ENCODE measurements around the gene NOX3. TPM values are rescaled to one million over a fixed set of nuclear protein-coding genes. Genes with fewer than 3 reads are reported as not detected.

NOX3 gene
- total RNA-seq, 4 donors from 2014 or later, result not detected

DNA sequence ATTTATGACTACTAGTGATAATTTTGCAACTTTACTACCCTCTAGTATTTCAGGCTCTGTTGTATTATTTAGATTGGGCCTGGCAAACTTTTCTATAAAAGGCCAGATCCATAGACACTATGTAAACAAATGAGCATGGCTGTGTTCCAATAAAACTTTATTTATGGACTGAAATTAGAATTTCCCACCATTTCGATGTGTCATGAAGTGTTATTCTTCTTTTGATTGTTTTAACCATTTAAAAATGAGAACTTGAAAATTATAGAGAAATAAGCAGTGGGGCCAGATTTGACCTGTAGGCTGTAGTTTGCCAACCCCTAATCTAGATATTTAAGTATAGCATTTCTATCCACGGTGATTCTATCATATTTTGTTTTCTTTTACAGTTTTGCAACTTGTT is 79.8 kb downstream of the NOX3 start:
- no peak for DNase-seq
- Histone ChIP-seq H3K27ac (no peak overlapping the region), H3K27me3 (no peaks in the 10 kb centered on the region), H3K36me3 (no peaks in the 10 kb centered on the region), H3K4me1 (no peaks in the 10 kb centered on the region), H3K4me3 (replicated peaks in 1 of 3) (no peak overlapping the region), H3K9me3 (no peaks in the 10 kb centered on the region)
- intact Hi-C loops (cut with DNase I), result no loop called here
- TF ChIP-seq POLR2A (IDR thresholded peaks at IDR 0.05), result no peak
- TF ChIP-seq, protein P1, sequence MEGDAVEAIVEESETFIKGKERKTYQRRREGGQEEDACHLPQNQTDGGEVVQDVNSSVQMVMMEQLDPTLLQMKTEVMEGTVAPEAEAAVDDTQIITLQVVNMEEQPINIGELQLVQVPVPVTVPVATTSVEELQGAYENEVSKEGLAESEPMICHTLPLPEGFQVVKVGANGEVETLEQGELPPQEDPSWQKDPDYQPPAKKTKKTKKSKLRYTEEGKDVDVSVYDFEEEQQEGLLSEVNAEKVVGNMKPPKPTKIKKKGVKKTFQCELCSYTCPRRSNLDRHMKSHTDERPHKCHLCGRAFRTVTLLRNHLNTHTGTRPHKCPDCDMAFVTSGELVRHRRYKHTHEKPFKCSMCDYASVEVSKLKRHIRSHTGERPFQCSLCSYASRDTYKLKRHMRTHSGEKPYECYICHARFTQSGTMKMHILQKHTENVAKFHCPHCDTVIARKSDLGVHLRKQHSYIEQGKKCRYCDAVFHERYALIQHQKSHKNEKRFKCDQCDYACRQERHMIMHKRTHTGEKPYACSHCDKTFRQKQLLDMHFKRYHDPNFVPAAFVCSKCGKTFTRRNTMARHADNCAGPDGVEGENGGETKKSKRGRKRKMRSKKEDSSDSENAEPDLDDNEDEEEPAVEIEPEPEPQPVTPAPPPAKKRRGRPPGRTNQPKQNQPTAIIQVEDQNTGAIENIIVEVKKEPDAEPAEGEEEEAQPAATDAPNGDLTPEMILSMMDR (IDR thresholded peaks at IDR 0.05), result no peak
- 85 to 86% methylated on average over 2 of the region's 2 CpGs for WGBS, 2 donors

- intact Hi-C loops (cut with DNase I), result no loop called here
- H3K27me3 ChIP-seq, result no peaks in the 10 kb centered on the region
- no peaks in the 10 kb centered on the region for H3K36me3 ChIP-seq
- no peak overlapping the region for H3K27ac ChIP-seq
- no peak for TF ChIP-seq POLR2A (IDR thresholded peaks at IDR 0.05)
- TF ChIP-seq, protein P1 (IDR thresholded peaks at IDR 0.05), result no peak
- H3K4me3 ChIP-seq (replicated peaks in 1 of 3), result no peak overlapping the region
- H3K4me1 ChIP-seq, result no peaks in the 10 kb centered on the region
- H3K9me3 ChIP-seq, result no peaks in the 10 kb centered on the region
- 95 to 98% methylated on average over 2 of the region's 2 CpGs for WGBS, 2 donors
- no peak for DNase-seq
These were observed 81.0 kb downstream of the NOX3 start for GRCh38 chr6:155374681-155375080.

GRCh38 chr6:155373276-155373675 is 82.4 kb downstream of the NOX3 start:
- Histone ChIP-seq H3K27ac (no peak overlapping the region), H3K4me3 (replicated peaks in 1 of 3) (no peak overlapping the region), H3K27me3 (no peaks in the 10 kb centered on the region), H3K4me1 (no peaks in the 10 kb centered on the region), H3K36me3 (no peaks in the 10 kb centered on the region), H3K9me3 (no peaks in the 10 kb centered on the region)
- no peak for TF ChIP-seq POLR2A (IDR thresholded peaks at IDR 0.05)
- TF ChIP-seq, protein P1 (IDR thresholded peaks at IDR 0.05), result no peak
- DNase-seq, result no peak
- 84 to 86% methylated on average over 3 of the region's 3 CpGs for WGBS, 2 donors
- intact Hi-C loops (cut with DNase I), result no loop called here

- H3K36me3 ChIP-seq, result no peaks in the 10 kb centered on the region
- no peak overlapping the region for H3K4me3 ChIP-seq (replicated peaks in 1 of 3)
- intact Hi-C loops (cut with DNase I), result no loop called here
- no peaks in the 10 kb centered on the region for H3K27me3 ChIP-seq
- H3K27ac ChIP-seq, result no peak overlapping the region
- DNase-seq, result no peak
- WGBS, 2 donors, result 41 to 45% methylated on average over 4 of the region's 4 CpGs
- no peak for TF ChIP-seq POLR2A (IDR thresholded peaks at IDR 0.05)
- TF ChIP-seq, protein P1 (IDR thresholded peaks at IDR 0.05), result no peak
- H3K9me3 ChIP-seq, result no peaks in the 10 kb centered on the region
- no peaks in the 10 kb centered on the region for H3K4me1 ChIP-seq
These were observed 83.4 kb downstream of the NOX3 start for GRCh38 chr6:155372256-155372655.

DNA sequence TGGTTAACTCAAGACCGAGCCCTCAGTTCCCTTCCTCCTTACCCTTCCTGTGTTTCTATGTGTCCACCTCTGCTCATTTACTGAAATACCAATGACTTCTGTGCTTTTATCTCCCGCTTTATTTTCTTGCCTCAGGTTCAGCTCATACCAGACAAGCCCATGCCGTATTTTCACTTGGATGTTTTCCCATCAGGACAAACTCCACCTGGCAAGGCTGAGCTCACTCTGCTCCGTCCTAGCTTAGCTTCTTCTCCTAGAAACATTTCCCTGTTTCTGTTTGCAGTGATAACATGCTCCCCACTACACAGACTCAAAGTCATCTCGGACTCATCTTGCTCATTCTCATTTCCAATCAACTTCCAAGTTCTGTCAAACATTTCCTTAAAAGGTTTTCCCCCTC is 84.4 kb downstream of the NOX3 start:
- Histone ChIP-seq H3K9me3 (no peaks in the 10 kb centered on the region), H3K4me1 (no peaks in the 10 kb centered on the region), H3K27ac (no peak overlapping the region), H3K27me3 (no peaks in the 10 kb centered on the region), H3K36me3 (no peaks in the 10 kb centered on the region), H3K4me3 (replicated peaks in 1 of 3) (no peak overlapping the region)
- TF ChIP-seq, protein P1 (IDR thresholded peaks at IDR 0.05), result no peak
- TF ChIP-seq POLR2A (IDR thresholded peaks at IDR 0.05), result no peak
- no peak for DNase-seq
- intact Hi-C loops (cut with DNase I), result no loop called here
- WGBS, 2 donors, result 83 to 88% methylated on average over 5 of the region's 5 CpGs
